Measurements from ENCODE around the gene IL20.

- TF ChIP-seq, protein P1, sequence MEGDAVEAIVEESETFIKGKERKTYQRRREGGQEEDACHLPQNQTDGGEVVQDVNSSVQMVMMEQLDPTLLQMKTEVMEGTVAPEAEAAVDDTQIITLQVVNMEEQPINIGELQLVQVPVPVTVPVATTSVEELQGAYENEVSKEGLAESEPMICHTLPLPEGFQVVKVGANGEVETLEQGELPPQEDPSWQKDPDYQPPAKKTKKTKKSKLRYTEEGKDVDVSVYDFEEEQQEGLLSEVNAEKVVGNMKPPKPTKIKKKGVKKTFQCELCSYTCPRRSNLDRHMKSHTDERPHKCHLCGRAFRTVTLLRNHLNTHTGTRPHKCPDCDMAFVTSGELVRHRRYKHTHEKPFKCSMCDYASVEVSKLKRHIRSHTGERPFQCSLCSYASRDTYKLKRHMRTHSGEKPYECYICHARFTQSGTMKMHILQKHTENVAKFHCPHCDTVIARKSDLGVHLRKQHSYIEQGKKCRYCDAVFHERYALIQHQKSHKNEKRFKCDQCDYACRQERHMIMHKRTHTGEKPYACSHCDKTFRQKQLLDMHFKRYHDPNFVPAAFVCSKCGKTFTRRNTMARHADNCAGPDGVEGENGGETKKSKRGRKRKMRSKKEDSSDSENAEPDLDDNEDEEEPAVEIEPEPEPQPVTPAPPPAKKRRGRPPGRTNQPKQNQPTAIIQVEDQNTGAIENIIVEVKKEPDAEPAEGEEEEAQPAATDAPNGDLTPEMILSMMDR (IDR thresholded peaks at IDR 0.05; ENCODE audit: low read length), result no peak
- no peak for TF ChIP-seq EZH2 (optimal IDR thresholded peaks at IDR 0.05; ENCODE audit: low read depth, low read length)
- TF ChIP-seq EZH2phosphoT487 (IDR thresholded peaks at IDR 0.05; ENCODE audit: low read length), result no peak
Observed at GRCh38 chr1:206846487-206846886, 18.9 kb upstream of the IL20 start.

Data from MM.1S (cell line).